ENCODE results near the gene TMEFF2.
"Not testable (repeated sequence)": the region's sequence is repeated elsewhere in the genome, so short reads cannot be mapped to it uniquely, and the experiment has no call there.

The TMEFF2 gene

DNA sequence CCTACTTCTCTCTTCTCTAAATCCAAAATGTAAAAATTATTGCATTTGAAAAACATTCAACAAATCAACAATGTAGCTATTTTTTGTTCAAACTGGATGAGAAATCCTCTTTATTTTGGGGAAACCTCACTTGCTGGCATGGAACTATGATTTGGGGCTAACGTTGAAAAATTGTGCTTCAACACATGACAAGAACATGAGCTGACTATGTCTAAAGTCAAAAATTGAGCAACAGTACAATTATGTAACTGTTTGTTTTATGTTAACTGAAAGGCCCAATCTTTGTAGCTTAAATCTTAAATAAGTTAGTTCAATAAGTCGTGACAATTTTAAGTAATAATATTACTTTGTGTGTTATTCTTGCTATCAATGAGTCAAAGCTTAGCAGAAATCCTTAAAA is 67.3 kb downstream of the TMEFF2 start:
- no peak for DNase-seq (ENCODE audit: low read depth)

DNA sequence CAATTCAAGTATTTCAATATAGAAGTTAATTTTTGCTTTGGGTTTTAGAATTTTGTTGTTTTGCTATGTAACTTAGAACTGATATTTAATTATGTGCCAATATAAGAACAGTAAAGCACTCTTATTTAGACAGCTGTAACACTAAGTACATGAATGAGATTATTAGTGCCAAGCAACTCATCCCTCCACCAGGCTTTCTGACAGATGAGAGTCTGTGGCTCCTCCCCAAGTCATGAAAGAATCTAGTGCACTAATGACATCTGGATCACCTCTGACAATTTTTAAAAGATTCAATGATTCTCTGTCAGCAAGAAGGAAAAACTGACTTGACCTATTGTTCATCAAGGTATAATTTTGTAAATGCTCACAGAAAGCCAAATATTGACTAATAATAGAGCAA is 67.8 kb downstream of the TMEFF2 start:
- no peak for DNase-seq (ENCODE audit: low read depth)

- no peak for DNase-seq (ENCODE audit: low read depth)
Observed at GRCh38 chr2:192126426-192126825, 68.3 kb downstream of the TMEFF2 start.

DNA sequence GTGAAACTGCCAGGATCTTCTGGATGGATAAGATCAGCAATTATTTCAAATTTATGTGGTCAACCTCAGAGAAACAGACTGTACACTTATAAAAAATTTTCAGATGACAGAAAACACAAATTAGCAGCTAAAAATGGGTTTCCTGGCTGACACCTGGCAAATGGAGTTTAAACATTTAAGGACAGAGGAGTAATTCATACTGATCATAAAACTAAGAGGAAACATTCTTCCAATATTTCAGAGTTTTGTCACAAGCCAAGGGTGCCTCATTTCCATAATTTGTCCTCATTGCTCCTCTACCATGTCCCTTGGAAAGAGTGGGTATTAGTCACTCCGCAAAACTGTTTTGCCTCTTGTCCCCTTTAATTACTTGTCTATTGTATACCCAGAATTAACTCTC is 70.2 kb downstream of the TMEFF2 start:
- DNase-seq (ENCODE audit: low read depth) = no peak

- DNase-seq (ENCODE audit: low read depth) = no peak
Observed at GRCh38 chr2:192123847-192124246, 70.9 kb downstream of the TMEFF2 start.

DNA sequence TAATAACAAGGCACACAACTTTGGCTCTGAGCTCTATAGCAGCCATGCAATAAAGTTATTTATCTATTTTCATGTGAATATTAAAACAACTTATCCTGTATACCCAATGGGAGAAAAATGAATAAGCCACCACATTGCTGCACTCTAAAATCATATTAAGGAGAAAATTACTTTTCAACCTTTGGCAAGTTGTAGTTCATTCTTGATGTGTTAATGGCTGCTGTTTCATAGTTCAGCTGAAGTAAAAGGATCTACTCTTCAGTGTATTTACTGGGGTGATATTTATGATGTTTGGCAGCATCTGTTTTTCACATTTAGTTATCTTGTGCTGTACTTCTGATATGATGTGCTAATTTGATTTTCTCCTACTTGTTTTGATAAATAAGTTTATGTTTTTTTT is 71.8 kb downstream of the TMEFF2 start:
- no peak for DNase-seq (ENCODE audit: low read depth)

DNA sequence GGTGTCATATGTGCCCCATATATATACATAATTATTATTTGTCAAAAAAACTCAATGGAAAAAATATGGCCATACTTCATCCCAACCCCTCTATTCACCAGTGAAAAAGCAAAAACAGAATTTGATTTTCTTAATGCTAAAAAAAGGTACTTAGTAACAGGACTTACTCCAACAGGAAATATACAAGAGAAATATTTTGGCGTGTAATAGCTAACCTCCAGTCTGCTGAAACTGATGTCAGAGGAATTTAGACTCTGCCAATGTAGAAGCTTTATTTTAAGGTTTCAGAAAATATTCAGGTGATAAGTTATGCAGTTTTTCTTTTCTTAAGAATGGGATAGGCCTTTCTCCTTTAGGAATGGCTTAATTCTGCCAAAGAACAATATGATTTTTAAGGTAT is 72.6 kb downstream of the TMEFF2 start:
- no peak for DNase-seq (ENCODE audit: low read depth)

GRCh38 chr2:192119536-192119935 is 75.2 kb downstream of the TMEFF2 start:
- DNase-seq (ENCODE audit: low read depth) = no peak

DNA sequence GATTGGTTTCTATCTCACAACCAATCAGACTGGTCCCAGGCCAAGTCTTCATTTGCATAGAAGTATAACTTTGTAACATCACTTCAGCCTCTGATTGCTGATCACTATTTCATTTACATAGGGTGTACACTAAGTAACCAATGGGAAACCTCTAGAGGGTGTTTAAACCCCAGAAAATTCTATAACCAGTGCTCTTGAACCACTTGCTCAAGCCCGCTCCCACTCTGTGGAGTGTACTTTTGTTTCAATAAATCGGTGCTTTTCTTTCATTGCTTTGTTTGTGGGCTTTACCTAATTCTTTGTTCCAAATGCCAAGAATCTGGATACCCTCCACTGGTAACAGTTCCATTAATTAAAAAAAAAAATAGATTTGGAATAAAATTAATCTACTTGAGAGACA is 77.0 kb downstream of the TMEFF2 start:
- DNase-seq (ENCODE audit: low read depth) = no peak

- DNase-seq (ENCODE audit: low read depth) = not testable (repeated sequence)
Observed at GRCh38 chr2:192111536-192111935, 83.2 kb downstream of the TMEFF2 start.

GRCh38 chr2:192099742-192100141 is 95.0 kb downstream of the TMEFF2 start:
- no peak for DNase-seq (ENCODE audit: low read depth)

DNA sequence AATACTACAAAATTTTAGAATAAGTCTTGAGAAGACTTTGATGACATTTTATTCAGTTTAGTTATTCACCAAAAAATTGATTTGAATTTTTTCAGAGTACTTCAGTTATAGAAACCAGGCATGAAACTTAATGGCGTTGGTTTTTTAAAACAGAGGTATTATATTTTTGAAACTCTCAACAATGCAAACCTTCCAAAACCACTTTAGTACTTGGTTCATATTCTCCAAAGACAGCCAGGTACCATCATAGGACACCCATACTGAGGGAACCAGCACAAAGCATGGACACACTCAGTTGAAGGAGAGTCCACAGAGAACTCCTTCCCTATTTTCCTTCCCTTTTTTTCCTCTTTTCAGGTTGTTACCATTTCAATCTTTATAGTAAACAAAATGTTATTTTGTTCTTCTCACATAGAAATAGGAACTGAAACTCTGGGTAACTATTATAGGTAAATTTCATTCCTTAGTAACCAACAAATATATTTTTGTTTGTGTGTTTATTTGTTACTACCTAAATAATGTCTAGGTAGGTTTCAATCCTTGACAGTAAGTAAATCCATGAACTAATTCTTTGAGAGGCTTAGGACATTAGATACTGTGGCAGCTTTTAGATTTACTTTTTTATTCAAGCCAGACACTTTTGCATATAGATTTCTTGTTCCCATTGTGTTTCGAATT is 95.8 kb downstream of the TMEFF2 start:
- no peak for DNase-seq (ENCODE audit: low read depth)

DNA sequence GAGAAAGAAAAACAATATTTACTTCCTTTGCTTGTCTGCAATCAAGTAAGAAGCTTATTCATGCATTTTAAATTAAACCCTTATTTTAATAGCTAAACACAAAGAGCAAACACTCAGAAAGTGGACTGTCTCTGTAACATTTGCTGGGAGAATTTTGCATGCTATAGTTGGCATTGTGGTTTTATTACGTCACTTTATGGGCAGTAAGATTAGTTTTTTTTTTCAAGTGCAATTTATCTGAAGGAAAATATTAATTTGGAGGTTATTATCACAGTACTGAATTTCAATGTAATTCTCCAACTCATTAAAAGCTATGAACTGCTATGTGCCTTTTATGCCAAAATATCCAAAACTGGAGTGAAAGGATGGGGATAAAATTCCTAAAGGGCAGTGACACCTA is 103.3 kb downstream of the TMEFF2 start:
- no peak for DNase-seq (ENCODE audit: low read depth)

DNA sequence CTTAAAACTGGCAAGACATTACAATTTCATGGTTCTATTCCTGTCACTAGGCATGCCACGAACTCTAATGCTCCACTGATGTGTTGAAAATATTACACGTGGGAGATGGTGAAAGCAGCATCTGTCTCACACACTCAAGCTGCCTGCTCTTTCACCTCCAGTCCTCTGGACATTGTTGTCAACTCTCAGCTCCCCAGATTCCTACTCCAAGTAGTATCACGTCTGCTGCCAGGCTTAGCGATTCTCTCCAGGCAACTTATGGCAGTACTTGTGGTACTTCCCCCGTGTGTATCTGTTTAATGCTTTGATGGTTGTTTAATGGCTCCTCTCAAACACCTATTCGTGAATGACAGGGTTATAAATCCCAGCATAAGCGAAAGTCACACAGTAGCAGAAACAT is 103.8 kb downstream of the TMEFF2 start:
- no peak for DNase-seq (ENCODE audit: low read depth)

DNA sequence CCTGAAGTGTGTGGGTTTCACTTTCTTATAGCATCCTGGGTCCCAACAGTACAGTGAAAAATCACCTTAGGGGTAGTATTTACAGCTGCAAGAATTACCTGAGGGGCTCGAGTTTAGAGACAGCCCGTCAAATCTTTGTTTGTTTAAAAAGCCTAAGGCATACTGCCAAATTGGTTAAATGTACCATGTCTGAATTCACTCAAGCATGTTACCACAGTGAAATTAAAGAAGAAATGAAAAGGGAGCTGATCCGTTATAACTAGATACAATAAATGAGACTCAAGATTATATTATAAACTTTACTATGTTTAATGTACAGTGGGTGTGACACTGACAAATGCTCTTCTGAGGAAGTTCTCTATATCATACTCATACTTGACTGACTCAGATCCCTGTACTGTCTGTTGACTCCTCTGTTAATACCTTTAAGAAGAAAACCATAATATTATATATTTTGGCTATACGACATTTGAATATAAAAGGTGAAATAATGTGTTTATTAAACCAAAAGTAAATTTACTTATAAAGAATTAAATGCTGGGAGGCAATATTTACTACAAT is 107.3 kb downstream of the TMEFF2 start:
- DNase-seq (ENCODE audit: low read depth) = no peak

DNA sequence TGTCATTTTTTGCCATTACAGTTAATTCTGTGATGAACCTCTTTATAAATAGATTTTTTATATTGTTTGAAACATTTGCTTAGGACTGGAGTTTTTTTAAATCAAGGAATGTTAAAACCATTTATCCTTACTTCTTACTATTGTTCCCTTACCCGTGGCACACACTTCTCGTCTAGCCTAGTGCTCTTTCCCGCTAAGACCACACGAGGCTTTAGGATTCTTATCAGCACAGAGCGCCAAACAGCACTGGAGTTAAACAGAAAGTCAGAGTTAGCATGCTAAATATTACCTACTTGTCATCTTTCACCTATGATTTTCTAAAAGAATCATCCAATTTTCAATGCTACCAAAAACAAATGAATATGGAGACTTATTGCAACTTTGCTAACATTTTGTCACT is 112.6 kb downstream of the TMEFF2 start:
- no peak for DNase-seq (ENCODE audit: low read depth)

GRCh38 chr2:192080096-192080495 is 114.6 kb downstream of the TMEFF2 start:
- DNase-seq (ENCODE audit: low read depth) = not testable (repeated sequence)

DNA sequence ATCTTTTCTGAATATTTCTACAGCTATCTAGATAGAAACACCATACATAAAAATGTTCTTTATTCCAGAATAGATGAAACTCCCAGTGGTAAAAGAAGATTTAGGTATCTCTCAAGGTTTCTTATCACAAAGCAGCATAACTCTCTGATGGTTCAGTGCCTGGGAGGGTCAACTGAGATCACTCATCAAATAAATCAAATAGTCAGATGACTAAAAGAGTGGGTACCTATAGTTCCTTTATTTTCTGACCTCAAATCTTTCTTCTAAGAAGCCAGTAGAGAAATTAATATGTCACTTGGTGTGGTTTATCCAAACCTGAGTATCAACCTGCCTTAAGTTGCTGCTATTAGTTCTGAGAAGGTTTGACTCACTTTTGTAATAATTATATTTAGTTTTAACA is 120.9 kb downstream of the TMEFF2 start:
- DNase-seq (ENCODE audit: low read depth) = no peak

DNA sequence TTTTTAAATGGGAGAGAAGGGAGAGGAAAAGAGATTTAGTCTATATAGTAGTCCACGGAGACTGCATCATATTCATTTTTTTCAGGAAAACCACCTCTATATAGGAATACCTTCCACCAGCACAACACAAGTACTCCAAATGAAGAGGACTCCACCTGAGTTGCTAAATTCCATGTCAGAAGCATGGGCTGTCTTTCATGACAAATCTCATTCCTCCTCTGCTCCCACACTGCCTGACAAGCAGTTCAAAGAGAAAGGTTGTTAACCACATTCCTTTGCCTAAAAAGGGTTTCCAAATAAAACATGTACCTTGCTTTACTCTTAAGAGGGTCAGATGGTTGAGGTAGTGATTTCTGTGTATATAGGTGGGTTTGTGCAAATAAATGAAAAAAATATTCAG is 122.0 kb downstream of the TMEFF2 start:
- no peak for DNase-seq (ENCODE audit: low read depth)

DNA sequence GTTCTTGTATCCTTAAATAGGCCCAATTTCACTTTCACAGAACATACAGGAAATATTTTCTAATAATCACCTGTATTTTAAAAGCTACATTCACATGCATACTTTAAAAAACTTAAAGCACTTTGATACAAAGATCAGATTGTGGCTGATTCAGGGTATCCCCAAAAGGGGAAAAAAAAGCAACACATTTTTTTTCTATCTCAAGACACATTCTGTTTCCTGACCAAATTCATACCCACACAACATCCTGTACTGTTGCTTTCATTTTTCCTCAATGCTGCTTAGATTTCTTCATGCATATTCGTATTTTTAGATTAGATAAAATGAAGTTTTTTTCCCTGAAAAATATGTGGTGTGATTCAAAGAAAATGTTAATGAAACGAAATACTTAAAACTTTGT is 122.5 kb downstream of the TMEFF2 start:
- DNase-seq (ENCODE audit: low read depth) = no peak

DNA sequence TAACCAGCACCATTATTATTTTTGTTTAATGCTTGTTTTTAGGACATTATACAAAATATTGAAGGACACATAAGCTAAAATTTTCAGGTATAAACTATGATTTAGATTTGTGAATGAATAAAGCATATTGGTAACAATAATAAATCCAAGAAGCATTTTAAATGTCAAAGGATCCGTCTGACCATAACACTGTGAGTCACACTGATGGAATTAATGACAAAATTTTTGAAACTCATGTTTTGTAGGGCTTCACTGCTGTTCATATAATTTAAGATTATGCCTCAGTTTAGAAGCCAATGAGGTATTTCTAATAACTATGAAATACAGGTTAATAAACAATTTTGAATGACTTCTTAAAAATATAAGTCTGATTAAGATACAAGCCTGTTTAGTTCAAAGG is 124.6 kb downstream of the TMEFF2 start:
- no peak for DNase-seq (ENCODE audit: low read depth)

GRCh38 chr2:192069417-192069816 is 125.3 kb downstream of the TMEFF2 start:
- DNase-seq (ENCODE audit: low read depth) = no peak

DNA sequence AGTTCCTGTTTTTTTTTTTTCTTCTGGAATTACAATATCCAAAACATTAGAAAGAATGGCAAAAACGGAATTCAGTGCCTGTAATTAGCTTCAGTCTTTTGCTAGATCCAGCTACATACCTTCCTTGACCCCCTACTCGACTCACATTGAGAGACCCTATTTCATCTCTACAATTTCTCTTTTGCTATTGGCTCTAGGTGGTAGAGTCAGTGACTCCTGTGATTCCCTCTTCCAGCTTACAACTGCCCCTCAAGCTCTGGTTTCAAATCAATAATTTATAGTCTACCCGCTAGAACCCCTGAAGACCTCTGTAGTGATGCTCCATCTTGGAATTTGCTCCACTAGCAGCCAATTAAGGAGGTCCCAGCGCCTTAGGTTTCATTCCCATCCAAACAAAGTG is 125.8 kb downstream of the TMEFF2 start:
- no peak for DNase-seq (ENCODE audit: low read depth)

DNA sequence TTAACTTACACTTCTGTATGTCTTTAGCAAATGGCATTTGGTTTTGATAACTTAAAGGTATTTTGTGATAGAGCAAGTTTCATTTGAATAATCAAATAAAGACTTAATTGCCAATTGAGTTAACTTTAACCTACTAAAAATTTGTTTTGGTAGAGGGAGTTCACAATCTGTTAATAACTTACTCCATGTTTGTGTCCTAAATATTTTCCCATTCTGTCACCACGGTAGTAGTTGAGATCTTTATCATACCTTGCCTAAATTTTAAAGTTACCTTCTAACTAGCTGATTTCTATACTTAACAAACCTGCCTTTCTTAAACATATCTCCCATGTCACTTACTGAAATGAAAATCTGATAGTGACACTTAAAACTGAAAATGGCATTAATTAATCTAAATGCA is 127.1 kb downstream of the TMEFF2 start:
- DNase-seq (ENCODE audit: low read depth) = no peak
